Activated CD8-positive, alpha-beta memory T cell treated with anti-CD3 and anti-CD28 coated beads, Interleukin-2, amount 50 U/mL, for 4 hours (primary cell): ENCODE measurements around the gene ZFP69.
"Not testable (repeated sequence)": the region's sequence is repeated elsewhere in the genome, so short reads cannot be mapped to it uniquely, and the experiment has no call there.

Experiments used
- DNase-seq: peaks from one replicate; pipeline ENCODE4 v3.0.0-alpha.2; 2020

Gene ZFP69

DNA sequence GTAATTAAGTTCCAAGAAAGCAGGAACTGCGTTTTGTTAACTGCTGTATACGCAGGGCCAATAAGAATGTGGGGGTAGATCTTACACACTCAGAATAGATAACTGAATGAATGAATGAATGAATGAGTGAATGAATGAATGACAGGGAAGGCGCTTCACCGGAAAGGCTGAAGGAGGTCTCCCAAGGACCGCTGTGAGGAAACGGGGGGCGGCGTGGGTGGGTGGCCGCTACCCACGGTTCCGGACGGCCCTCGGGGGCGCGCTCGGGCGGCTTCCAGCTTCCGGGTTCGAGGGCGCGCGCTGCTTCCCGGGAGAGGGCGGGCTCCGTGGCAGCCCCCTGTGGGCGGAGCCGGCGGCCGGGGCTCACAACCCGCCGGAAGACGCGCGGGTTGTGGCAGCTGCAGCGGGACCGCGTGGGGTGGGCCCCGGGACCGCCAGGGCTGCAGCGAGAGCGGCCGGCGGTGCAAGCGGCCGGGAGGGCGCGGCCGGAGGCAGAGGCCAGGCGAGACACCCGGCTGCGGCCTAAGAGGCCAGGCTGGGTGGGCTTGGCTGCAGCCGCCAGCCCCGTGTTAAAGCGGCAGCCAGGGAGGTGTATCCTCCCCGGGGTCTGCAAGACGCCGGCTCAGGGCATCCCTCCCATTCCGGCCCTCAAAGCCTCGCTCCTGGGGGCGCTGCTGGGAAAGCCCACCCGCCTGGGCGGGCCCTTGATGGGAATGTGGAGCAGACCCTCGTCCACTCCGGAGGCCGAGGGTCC lies at the start of gene ZFP69:
ZFP69 (plus strand) TSS at position 367 of the 754 bp plus-strand sequence. CDS start 2,072 bp downstream, outside the sequence.
- peak; percentile 76 for DNase-seq

DNA sequence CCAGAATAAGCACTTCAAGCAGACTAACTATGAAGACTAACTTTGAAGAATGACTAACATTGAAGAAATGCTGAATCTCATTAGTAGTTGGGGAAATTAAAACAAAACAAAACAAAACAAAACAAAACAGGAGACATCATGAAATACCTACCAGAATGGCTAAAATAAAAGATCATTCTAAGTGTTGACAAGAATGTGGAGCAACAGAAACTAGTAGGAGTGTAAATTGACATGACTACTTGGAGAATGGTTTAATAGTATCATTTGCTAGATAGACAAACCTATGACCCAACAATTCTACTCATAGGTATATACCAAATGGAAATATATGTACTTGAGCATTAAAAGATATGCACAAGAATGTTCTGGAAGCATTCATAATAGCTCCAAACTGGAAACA lies 45.7 kb upstream of the ZFP69 start:
- no peak for DNase-seq

DNA sequence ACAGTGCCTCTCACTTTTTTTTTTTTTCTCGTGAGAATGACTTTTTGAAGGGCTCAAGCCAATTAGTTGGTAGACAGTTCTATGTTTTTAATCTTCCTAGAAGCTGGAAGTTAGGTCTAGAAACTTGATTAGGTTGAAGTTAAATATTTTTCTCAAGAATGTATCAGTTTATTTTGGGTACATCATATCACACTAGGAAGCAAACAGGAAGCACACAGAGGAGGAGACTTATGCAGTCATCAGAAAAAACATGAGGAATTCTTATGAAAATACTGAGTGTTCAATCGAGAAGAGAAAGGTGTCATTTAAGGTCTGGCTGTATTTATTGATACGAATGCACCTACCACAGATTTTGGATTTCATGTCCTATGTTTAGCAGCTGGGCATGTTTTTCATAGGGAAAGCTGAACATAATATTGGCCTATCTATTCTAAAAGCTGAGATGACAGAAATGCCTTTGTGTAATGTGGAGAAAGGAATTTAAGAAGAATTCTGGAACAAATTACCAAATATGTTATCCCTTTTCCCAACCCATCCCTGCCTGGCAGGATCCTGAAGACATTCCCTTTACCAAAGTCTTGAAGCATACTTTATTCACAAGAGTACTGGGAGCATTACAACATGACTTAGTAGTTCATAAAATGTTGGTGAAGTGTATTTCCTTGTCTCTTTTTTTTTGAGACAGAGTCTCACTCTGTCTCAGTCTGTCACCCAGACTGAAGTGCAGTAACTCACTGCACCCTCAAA lies 44.3 kb upstream of the ZFP69 start:
- DNase-seq: no peak

- no peak for DNase-seq
Observed at GRCh38 chr1:40435471-40435870, 41.6 kb upstream of the ZFP69 start.

- DNase-seq: no peak
Observed at GRCh38 chr1:40435876-40436275, 41.2 kb upstream of the ZFP69 start.

DNA sequence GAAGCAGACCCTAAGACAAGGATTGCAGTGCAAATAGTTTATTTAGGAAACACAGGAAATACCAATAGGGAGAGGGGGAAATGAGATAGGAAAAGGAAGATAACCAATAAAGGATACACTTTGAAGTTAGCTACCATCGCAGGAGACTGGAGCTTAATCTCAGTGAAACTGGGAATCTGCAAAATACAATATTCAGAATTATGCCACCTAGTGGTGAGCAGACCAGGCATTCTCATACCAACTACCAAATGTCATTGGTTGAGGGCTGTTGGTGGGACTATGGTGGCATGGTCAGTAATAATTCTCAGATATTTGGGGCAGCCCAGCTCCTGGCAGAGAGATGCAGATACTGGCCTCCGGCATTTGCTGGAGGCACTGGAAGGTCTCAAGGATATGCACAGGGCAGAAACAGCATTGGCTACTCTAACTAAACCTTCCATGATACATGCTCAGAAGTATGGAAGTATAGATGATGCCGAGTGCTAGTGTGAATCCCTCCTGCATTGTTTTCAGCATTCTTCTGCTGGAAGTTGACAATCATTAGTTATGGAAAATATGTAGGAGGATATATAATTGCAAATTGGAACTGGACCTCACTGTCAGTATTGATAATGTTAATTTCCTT lies 38.6 kb upstream of the ZFP69 start:
- no peak for DNase-seq

- DNase-seq: no peak
Observed at GRCh38 chr1:40439247-40439646, 37.8 kb upstream of the ZFP69 start.

GRCh38 chr1:40449684-40450494 lies 27.2 kb upstream of the ZFP69 start, which contains the start of gene ZFP69B:
Gene ZFP69B, plus strand, starts transcription at chr1:40450476. Its CDS starts 486 bp downstream, at chr1:40450962.
- peak; percentile 89 for DNase-seq

GRCh38 chr1:40450495-40451237 lies 26.4 kb upstream of the ZFP69 start:
- DNase-seq: peak; percentile 86

DNA sequence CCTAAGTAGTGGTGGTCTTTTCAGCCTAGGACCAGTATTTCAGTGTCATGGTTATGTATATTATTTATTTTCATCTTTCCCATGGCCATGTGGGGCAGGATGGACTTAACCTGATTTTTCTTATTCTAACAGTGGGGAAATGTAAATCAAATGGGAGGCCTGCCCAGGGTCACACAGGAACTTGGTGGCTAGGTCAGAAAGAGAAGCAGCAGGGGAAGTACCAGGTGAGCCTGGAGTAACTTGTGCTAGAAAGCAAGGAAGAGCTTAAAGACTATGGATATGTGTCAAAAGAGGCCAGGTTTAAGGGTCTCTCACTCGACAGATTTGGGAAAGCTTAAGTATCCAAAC lies 25.9 kb upstream of the ZFP69 start:
- no peak for DNase-seq

DNA sequence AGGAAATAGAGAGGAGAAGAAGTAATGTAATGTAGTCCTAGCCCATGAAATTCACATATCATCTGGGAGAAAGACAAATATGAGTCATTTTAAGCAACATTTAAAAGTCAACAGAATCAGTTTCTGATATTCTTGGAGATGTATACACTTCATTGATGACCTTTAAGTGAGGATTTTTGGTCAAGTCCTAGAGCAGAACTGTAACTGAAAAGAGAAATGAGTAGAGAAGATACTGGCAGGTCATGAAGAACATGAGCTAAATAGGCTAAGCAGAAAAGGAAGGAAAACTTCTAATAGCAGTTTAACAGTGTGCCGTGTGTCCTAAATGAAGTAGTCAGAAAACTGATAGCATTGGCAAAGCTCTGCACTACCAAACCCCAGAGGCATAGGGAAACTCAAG lies 22.2 kb upstream of the ZFP69 start:
- no peak for DNase-seq

DNA sequence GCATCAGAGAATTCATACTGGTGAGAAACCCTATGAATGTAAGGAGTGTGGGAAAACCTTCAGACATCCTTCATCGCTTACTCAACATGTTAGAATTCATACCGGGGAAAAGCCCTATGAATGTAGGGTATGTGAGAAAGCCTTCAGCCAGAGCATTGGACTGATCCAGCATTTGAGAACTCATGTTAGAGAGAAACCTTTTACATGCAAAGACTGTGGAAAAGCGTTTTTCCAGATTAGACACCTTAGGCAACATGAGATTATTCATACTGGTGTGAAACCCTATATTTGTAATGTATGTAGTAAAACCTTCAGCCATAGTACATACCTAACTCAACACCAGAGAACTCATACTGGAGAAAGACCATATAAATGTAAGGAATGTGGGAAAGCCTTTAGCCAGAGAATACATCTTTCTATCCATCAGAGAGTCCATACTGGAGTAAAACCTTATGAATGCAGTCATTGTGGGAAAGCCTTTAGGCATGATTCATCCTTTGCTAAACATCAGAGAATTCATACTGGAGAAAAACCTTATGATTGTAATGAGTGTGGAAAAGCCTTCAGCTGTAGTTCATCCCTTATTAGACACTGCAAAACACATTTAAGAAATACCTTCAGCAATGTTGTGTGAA lies 14.0 kb upstream of the ZFP69 start:
- no peak for DNase-seq

- DNase-seq: no peak
Observed at GRCh38 chr1:40469327-40469726, 7.8 kb upstream of the ZFP69 start.

DNA sequence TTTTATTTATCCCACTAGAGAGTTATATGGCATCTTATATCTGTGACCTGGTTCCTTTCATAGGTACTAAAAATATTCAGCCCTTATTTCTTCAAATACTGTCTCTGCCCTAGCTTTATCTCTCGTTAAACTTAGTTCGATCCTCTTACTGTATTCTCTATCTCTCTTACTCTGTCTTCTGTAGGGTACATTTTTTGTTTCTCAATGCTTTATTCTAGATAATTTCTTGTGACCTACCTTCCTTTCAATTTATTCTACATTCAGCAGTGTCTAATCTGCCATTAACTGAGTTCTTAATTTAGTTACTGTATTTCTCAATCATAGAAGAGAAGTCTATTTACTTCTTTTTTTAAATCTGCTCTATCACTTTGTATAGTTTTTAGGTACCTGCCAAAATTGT lies 1.8 kb upstream of the ZFP69 start:
- no peak for DNase-seq

DNA sequence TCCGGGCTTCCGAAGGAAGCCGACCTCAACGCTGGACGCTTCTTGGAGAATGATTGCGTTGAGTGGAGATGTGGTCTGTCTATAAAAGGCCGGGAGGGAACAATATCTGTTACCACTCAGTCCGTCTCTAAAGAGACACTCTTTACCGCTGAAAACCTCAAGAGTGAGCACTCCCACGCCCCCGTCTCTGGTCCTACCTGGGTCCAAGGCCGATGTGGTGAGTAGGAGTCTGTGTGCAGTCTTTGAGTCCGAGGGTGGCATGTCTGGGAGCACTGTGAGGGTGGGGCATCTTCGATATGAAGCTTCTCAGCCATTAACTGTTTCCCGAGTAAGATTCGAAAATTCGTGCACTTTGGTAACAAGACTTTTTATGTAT lies 576 bp downstream of the ZFP69 start:
- DNase-seq: peak; percentile 24

GRCh38 chr1:40478276-40478675 lies 1.2 kb downstream of the ZFP69 start:
- no peak for DNase-seq

DNA sequence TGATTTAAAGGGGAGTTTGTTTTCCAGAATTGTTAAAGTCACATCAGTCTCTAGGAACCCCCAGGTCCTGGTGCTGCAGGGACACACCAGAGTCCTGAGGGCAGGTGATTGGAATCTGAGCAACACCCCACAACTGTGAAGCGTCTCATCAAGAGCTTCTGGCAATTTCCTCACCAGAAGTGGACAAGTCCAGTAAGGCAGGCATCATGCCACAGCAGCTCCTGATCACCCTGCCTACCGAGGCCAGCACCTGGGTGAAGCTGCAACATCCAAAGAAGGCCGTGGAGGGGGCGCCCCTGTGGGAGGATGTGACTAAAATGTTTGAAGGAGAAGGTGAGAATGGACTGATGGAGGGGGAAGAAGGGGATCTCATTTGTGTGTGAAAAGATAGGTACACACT lies 2.1 kb downstream of the ZFP69 start:
- DNase-seq: no peak

GRCh38 chr1:40495315-40495903 lies 18.3 kb downstream of the ZFP69 start:
- no peak for DNase-seq

DNA sequence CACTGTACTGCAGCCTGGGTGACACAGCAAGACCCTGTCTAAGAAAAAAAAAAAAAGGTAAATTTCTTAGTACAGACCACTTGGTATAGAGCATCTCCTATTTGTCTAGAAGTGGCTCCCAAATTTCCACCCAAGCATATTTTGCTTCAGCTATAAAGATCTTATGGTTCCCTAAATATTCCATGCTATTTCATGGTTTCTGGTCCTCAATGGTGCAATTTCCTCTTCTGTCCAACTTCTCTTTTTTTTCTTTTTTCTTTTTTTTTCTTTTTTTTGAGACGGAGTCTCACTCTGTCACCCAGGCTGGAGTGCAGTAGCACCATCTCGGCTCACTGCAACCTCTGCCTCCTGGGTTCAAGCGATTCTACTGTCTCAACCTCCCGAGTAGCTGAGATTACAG lies 25.6 kb downstream of the ZFP69 start:
- not testable (repeated sequence) for DNase-seq

GRCh38 chr1:40507973-40508372 lies 30.9 kb downstream of the ZFP69 start:
- DNase-seq: no peak
